ENCODE measurements around the gene SMAP2.

SMAP2 gene

GRCh38 chr1:40393173-40393572 is 19.6 kb downstream of the SMAP2 start:
- H3K4me2 ChIP-seq (ENCODE audit: low read length), result no peak overlapping the region
- no peaks in the 10 kb centered on the region for H3K27me3 ChIP-seq (ENCODE audit: control insufficient read depth, insufficient read depth, low read length)
- no peak overlapping the region for H3K4me3 ChIP-seq (ENCODE audit: low read length)
- H3K9me3 ChIP-seq (replicated peaks; ENCODE audit: low read length), result no peaks in the 10 kb centered on the region
- peaks cover 19% of the 10 kb centered on the region for H3K4me1 ChIP-seq (ENCODE audit: control insufficient read depth, insufficient read depth, low read length)
- no peaks in the 10 kb centered on the region for H3K36me3 ChIP-seq (ENCODE audit: insufficient read depth, low read length)
- H3K9ac ChIP-seq (ENCODE audit: low read depth, low read length), result no peak overlapping the region

- Histone ChIP-seq H3K36me3 (ENCODE audit: insufficient read depth, low read length) (no peaks in the 10 kb centered on the region), H3K4me1 (ENCODE audit: control insufficient read depth, insufficient read depth, low read length) (peaks cover 15% of the 10 kb centered on the region), H3K27me3 (ENCODE audit: control insufficient read depth, insufficient read depth, low read length) (no peaks in the 10 kb centered on the region), H3K9me3 (replicated peaks; ENCODE audit: low read length) (no peaks in the 10 kb centered on the region), H3K4me3 (ENCODE audit: low read length) (no peak overlapping the region), H3K9ac (ENCODE audit: low read depth, low read length) (no peak overlapping the region), H3K4me2 (ENCODE audit: low read length) (no peak overlapping the region)
Measured at GRCh38 chr1:40394491-40395172, 21.1 kb downstream of the SMAP2 start.

- H3K9me3 ChIP-seq (replicated peaks; ENCODE audit: low read length), result no peaks in the 10 kb centered on the region
- no peaks in the 10 kb centered on the region for H3K36me3 ChIP-seq (ENCODE audit: insufficient read depth, low read length)
- peaks cover 11% of the 10 kb centered on the region for H3K4me1 ChIP-seq (ENCODE audit: control insufficient read depth, insufficient read depth, low read length)
- H3K4me2 ChIP-seq (ENCODE audit: low read length), result no peak overlapping the region
- H3K4me3 ChIP-seq (ENCODE audit: low read length), result no peak overlapping the region
- H3K9ac ChIP-seq (ENCODE audit: low read depth, low read length), result no peak overlapping the region
- H3K27me3 ChIP-seq (ENCODE audit: control insufficient read depth, insufficient read depth, low read length), result no peaks in the 10 kb centered on the region
Measured at GRCh38 chr1:40395190-40396175, 22.0 kb downstream of the SMAP2 start.

GRCh38 chr1:40396420-40396819 is 22.9 kb downstream of the SMAP2 start:
- Histone ChIP-seq H3K4me1 (ENCODE audit: control insufficient read depth, insufficient read depth, low read length) (peaks cover 9% of the 10 kb centered on the region), H3K4me3 (ENCODE audit: low read length) (no peak overlapping the region), H3K9me3 (replicated peaks; ENCODE audit: low read length) (no peaks in the 10 kb centered on the region), H3K36me3 (ENCODE audit: insufficient read depth, low read length) (no peaks in the 10 kb centered on the region), H3K27me3 (ENCODE audit: control insufficient read depth, insufficient read depth, low read length) (no peaks in the 10 kb centered on the region), H3K9ac (ENCODE audit: low read depth, low read length) (no peak overlapping the region), H3K4me2 (ENCODE audit: low read length) (no peak overlapping the region)

GRCh38 chr1:40397258-40397657 is 23.7 kb downstream of the SMAP2 start:
- no peak overlapping the region for H3K9ac ChIP-seq (ENCODE audit: low read depth, low read length)
- H3K4me1 ChIP-seq (ENCODE audit: control insufficient read depth, insufficient read depth, low read length), result peaks cover 3% of the 10 kb centered on the region

GRCh38 chr1:40399984-40400704 is 26.6 kb downstream of the SMAP2 start:
- Histone ChIP-seq H3K4me3 (ENCODE audit: low read length) (no peak overlapping the region), H3K27me3 (ENCODE audit: control insufficient read depth, insufficient read depth, low read length) (no peaks in the 10 kb centered on the region), H3K9me3 (replicated peaks; ENCODE audit: low read length) (no peaks in the 10 kb centered on the region), H3K9ac (ENCODE audit: low read depth, low read length) (no peak overlapping the region), H3K4me2 (ENCODE audit: low read length) (no peak overlapping the region), H3K36me3 (ENCODE audit: insufficient read depth, low read length) (no peaks in the 10 kb centered on the region), H3K4me1 (ENCODE audit: control insufficient read depth, insufficient read depth, low read length) (no peaks in the 10 kb centered on the region)

More at GRCh38 chr1:40397258-40397657, 23.7 kb downstream of the SMAP2 start:
- H3K9me3 ChIP-seq (replicated peaks; ENCODE audit: low read length), result no peaks in the 10 kb centered on the region
- H3K36me3 ChIP-seq (ENCODE audit: insufficient read depth, low read length), result no peaks in the 10 kb centered on the region
- H3K4me3 ChIP-seq (ENCODE audit: low read length), result no peak overlapping the region
- no peaks in the 10 kb centered on the region for H3K27me3 ChIP-seq (ENCODE audit: control insufficient read depth, insufficient read depth, low read length)
- H3K4me2 ChIP-seq (ENCODE audit: low read length), result no peak overlapping the region

- Histone ChIP-seq H3K36me3 (ENCODE audit: insufficient read depth, low read length) (no peaks in the 10 kb centered on the region), H3K4me1 (ENCODE audit: control insufficient read depth, insufficient read depth, low read length) (no peaks in the 10 kb centered on the region), H3K9ac (ENCODE audit: low read depth, low read length) (no peak overlapping the region), H3K4me3 (ENCODE audit: low read length) (no peak overlapping the region), H3K27me3 (ENCODE audit: control insufficient read depth, insufficient read depth, low read length) (no peaks in the 10 kb centered on the region), H3K9me3 (replicated peaks; ENCODE audit: low read length) (no peaks in the 10 kb centered on the region), H3K4me2 (ENCODE audit: low read length) (no peak overlapping the region)
Measured at GRCh38 chr1:40401473-40402201, 28.1 kb downstream of the SMAP2 start.

- no peak overlapping the region for H3K9ac ChIP-seq (ENCODE audit: low read depth, low read length)
- H3K4me1 ChIP-seq (ENCODE audit: control insufficient read depth, insufficient read depth, low read length), result no peaks in the 10 kb centered on the region
- H3K27me3 ChIP-seq (ENCODE audit: control insufficient read depth, insufficient read depth, low read length), result no peaks in the 10 kb centered on the region
- no peak overlapping the region for H3K4me2 ChIP-seq (ENCODE audit: low read length)
- H3K4me3 ChIP-seq (ENCODE audit: low read length), result no peak overlapping the region
- peaks cover 4% of the 10 kb centered on the region for H3K36me3 ChIP-seq (ENCODE audit: insufficient read depth, low read length)
- no peaks in the 10 kb centered on the region for H3K9me3 ChIP-seq (replicated peaks; ENCODE audit: low read length)
Measured at GRCh38 chr1:40404670-40405462, 31.3 kb downstream of the SMAP2 start.

GRCh38 chr1:40405812-40406211 is 32.3 kb downstream of the SMAP2 start:
- Histone ChIP-seq H3K4me2 (ENCODE audit: low read length) (no peak overlapping the region), H3K4me3 (ENCODE audit: low read length) (no peak overlapping the region), H3K27me3 (ENCODE audit: control insufficient read depth, insufficient read depth, low read length) (no peaks in the 10 kb centered on the region), H3K9ac (ENCODE audit: low read depth, low read length) (no peak overlapping the region), H3K9me3 (replicated peaks; ENCODE audit: low read length) (no peaks in the 10 kb centered on the region), H3K36me3 (ENCODE audit: insufficient read depth, low read length) (peaks cover 4% of the 10 kb centered on the region), H3K4me1 (ENCODE audit: control insufficient read depth, insufficient read depth, low read length) (no peaks in the 10 kb centered on the region)

GRCh38 chr1:40407453-40407852 is 33.9 kb downstream of the SMAP2 start:
- no peaks in the 10 kb centered on the region for H3K4me1 ChIP-seq (ENCODE audit: control insufficient read depth, insufficient read depth, low read length)
- H3K36me3 ChIP-seq (ENCODE audit: insufficient read depth, low read length), result peaks cover 4% of the 10 kb centered on the region
- H3K9ac ChIP-seq (ENCODE audit: low read depth, low read length), result no peak overlapping the region
- no peaks in the 10 kb centered on the region for H3K27me3 ChIP-seq (ENCODE audit: control insufficient read depth, insufficient read depth, low read length)
- H3K9me3 ChIP-seq (replicated peaks; ENCODE audit: low read length), result no peaks in the 10 kb centered on the region
- H3K4me2 ChIP-seq (ENCODE audit: low read length), result no peak overlapping the region
- no peak overlapping the region for H3K4me3 ChIP-seq (ENCODE audit: low read length)
